C1 segment of cervical spinal cord (tissue), 14 donors: ENCODE measurements around the gene APCDD1L.
"Not testable (repeated sequence)": the region's sequence is repeated elsewhere in the genome, so short reads cannot be mapped to it uniquely, and the experiment has no call there.

Experiments used
- DNase-seq, 14 donors: peaks; one replicate each; lab custom pipeline; 2025; lab: John Stamatoyannopoulos, UW

The APCDD1L gene

DNA sequence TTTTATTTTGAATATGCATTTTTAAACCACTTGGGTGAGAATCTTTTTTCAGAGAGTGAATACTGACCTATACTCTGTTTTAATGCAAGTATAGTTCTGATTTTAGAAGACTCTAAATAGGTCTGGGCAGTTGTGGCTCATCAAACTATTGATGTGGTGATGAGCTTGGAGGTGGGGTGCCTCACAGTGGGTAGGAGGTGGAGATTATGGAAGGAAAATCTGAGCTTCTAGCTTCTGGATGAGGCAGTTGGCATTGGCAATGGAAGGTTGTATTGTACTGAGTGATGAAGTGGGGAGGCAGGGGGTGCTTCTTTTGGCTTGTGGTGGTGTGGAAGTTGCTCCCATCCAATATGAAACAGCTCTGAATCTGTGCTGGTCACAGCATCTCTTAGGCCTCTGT lies 73.5 kb downstream of the APCDD1L start:
- no peak for DNase-seq

DNA sequence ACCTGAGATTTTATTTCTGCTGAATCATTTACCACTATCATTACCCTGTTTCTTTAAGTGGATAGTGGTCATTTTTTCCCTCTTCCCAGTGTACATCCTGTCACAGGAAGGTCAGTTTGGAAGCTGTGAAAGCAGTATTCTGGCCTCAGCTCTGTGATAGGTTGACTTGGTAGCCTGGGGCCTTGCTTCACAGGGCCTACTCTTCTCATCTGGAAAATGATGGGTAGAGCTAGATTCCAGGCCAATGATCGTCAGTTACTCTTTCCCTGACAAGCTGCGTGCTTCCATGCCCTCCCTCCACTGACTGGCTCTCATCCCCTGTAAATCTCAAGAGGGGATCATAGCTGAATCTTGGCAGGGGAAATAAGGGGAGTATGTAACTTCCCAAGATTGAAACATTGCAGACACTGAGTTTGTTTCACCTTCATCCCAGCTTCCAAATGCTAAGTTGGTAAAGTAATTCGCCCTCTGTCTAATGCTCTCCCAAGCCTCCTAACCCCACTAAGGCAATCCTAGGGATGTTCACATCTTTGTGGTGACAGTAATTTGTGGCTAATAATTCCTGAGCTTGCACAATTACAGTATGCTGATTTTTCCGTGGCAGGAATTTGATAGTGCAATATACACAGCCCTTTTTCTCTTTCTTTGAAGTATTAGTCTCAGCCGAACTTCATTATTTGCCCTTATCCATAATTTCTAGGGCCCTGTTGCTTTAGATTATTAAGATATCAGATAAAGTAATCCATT lies 75.0 kb downstream of the APCDD1L start:
- no peak for DNase-seq

DNA sequence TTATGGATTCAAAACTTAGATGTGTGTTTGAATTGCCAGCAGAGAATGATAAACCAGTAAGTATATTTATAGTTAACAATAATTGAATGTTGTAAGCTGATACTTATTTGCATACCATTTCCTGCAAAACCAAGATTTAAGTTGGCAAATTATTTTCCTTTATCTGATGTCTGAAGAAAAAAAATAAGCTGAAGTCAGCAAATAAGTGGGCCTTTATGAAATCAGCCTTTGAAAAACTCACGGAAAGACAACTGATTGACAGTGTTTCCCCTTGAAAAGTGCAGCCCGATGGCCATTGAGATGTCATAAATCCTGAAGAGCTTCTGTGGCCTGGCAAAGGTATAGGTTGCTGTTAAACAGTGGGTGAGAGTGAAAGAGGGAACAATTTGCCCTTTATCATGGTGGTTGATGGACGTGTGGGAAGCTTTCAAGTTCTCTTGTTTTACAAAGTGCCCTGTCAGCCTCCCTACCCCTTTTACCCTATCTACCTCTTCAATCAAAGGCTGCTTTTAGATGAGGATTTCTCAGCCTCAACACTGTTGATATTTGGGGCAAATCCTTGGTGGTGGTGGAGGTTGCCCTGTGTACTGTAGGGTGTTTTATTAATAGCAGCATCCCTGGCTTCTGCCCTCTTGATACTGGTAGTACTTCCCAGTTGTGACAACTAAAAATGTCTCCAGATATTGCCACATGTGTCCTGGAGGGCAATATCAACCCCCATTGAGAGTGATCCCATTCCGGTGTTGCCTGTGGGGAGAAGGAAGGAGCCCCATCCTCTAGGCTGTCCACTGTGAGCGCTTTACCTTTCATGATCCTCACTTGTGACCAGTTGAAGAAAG lies 76.0 kb downstream of the APCDD1L start:
- DNase-seq = no peak

DNA sequence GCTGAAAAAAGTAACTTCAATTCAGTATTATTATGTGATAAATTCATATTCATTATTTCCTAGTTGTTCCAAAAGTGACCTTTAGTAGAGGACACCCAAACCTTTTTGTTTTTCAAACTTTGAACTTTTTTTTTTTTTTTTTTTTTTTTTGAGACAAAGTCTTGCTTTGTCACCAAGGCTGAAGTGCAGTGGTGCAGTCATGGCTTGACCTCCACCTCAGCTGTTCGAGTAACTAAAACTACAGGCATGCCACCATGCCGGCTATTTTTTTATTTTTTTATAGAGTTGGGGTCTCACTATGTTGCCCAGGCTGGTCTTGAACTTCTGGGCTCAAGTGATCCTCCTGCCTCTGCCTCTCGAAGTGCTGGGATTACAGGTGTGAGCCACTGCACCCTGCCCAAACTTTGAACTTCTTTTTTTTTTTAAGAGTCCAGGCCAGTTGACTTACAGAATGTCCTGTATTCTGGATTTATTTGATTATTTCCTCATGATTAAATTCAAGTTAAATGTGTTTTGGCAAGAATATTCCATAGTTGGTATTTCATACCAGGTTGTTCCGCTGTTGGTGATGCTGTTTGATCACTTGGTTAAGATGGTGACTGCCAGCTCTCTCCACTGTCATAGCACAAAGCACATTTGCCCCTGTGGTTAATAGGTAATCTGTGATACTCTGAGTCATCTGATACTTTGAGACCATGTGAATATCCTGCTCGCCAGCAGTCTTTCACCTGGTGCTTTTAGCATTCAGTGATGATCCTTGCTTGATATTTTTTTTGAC lies 78.1 kb downstream of the APCDD1L start:
- no peak for DNase-seq

DNA sequence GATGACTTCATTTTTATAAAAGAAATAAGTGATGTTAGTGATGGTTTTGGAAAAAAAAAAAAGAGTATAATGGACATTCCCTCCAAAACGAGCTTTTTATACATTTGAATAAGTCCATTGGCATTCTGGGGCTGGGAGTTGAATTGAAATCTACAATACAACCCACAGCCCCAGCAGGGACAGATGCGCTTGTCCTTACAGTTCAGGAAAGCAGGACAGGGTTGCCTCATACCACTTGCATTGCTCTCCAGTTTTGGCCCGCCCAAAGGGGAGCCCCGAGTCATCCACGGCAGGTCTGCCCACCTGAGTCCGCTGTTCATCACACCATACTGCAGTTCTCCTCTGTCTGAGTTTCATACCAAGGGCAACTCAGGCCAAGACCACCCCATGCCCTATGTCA lies 80.0 kb downstream of the APCDD1L start:
- DNase-seq = no peak

DNA sequence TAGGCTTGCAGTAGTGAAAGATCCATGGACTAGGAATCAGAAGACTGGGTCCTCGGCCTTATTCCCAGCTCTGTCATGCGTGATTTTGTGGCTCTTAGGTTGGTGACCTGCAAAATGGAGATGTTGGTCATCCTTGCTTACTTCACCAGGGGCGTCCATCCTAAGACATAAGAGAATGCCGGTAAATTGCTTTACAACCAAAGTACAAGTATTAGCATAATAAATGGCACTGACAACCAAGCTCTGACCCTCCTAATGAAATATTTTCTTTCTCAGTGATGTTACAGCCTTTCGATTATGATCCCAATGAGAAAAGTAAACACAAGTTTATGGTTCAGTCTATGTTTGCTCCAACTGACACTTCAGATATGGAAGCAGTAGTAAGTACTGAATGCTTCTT lies 80.9 kb downstream of the APCDD1L start:
- no peak for DNase-seq

DNA sequence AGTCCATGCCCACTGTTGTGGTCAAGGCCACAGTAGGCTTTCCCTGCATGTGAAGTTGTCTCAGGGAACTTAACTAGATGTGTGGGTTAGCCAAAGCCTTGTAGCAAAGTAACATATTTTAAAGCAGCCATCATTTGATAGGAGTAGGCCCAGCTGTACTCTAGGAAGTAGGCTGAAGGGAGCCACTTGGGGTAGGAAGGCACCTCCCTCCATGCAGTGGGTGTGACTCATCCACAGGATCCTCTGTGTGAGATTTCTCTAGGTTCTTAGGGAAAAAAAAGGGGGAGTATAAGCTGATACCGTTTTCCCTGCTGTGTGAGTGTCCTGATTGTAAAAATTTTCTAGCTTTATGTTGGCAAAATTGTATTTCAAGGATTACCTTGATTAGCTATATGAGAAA lies 81.4 kb downstream of the APCDD1L start:
- DNase-seq = no peak

DNA sequence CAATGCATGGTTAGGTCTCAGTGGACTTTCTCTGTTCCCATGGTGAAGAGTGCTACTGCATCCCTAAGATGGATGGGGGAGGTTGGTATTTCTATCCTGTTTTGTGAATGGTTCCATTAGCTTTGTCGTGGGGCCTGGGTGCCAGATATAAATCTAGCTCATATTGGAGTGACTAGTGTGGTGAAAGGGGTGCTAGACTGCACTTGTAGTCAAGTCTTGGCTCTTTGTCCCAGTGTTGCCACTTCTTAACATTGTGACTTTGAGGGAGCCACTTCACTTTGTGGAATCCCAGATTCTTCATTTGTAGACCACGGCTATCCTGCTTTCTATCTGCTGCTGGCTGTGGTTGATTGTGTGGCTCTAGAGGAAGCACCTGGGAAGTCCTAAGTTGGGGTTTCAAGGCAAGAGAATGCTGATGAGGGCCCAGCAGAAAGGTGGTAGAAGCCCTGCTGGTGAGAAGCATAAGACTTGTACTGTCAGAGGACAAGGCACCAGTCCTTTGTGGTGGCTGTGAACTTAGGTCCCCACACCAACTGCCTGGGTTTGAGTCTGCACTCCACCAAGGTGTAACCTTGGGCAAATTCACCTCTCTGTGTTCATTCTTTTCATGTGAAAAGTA lies 82.1 kb downstream of the APCDD1L start:
- DNase-seq = no peak

DNA sequence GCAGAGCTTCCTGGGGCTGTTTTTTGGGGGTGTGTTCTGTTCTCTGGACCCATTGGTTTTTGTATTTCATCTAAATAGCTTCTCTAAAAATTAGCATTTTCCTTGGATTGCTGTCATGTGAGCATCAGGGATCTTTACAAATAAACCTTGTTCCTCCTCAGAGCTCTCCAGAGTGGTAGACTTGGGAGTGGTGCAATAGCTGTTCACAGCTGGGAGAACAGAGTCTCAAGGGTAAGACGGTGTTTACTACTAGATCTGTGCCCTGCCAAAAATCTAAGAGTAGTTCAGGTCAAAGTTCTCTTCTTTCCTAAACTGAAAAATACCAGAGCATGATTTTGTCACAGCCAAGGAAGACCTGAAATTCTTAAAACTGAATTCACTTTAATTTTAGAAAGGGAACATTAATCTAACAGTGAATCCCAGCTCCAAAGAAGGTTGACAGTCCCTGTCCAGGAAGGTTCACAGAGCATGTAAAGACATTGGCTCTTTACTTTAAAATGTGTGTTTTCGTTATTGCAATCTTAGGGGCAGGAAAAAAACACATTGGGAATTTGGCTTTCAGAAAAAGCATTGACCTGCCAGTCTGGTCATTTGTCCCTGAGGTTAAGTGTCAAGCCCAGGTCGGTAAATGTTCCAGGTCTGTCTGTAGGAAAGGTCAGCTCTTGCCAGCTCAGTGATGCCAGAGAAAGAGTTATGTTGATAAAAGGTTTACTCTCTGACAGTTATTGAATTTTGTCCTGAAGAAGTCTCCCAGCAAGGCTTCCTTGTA lies 82.8 kb downstream of the APCDD1L start:
- no peak for DNase-seq

DNA sequence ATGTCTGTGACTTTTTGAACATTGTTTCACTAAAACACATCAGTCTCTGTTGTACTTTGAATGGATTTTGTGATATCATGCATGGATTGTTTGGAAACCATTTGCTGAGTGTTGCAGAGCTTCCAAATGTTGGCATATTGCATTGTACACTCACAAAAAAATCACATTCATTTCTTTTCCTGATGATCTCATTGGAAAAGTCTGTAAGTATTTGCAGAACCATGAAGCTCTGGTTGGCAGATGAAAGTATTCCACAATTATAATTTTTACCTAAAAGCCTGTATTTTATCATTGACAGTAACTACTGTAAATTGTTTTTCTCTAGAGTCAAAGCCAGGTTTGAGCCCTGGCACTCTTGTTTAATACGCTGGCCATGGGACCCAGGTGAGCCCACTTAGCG lies 84.1 kb downstream of the APCDD1L start:
- DNase-seq = no peak

DNA sequence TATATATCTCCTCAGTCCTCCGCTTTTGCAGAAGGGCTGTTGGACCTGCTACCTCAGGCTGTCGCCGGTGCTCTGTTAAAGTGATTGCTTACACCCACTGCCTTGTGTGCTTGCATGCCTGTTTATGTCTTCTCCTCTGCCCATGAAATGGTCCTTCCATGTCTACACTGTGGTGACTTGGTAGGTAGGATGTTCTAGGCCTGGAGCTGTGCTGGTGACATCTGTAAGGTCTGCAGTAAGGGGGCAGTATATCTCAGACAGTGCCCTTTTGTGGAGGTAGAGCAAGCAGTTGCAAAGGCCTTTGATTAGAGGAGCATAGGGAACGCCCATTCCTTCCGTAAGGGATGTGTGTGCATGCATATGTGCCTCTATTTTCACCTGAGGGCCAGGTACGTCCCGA lies 85.9 kb downstream of the APCDD1L start:
- no peak for DNase-seq

DNA sequence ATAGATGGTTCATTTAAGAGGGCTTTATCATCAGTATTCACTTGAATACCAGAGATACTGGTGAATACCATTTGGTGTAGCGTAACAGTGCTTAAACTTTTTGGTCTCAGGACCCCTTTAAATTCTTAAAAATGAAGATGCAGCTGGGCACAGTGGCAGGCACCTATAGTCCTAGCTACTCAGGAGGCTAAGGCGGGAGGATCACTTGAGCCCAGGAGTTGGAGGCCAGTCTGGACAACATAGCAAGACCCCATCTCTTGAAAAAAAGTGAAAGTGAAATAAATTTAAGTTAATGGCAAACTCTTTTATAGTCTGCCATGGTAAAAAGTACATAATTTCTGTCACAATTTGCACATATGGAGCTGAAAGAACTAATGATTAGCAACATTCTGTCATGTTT lies 86.8 kb downstream of the APCDD1L start:
- DNase-seq = no peak

DNA sequence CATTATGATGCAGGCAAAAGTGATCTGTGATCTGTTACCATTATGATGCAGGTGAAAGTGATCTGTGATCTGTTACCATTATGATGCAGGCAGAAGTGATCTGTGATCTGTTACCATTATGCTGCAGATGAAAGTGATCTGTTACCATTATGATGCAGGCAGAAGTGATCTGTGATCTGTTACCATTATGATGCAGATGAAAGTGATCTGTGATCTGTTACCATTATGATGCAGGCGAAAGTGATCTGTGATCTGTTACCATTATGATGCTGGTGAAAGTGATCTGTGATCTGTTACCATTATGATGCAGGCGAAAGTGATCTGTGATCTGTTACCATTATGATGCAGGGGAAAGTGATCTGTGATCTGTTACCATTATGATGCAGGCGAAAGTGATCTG lies 87.6 kb downstream of the APCDD1L start:
- not testable (repeated sequence) for DNase-seq

DNA sequence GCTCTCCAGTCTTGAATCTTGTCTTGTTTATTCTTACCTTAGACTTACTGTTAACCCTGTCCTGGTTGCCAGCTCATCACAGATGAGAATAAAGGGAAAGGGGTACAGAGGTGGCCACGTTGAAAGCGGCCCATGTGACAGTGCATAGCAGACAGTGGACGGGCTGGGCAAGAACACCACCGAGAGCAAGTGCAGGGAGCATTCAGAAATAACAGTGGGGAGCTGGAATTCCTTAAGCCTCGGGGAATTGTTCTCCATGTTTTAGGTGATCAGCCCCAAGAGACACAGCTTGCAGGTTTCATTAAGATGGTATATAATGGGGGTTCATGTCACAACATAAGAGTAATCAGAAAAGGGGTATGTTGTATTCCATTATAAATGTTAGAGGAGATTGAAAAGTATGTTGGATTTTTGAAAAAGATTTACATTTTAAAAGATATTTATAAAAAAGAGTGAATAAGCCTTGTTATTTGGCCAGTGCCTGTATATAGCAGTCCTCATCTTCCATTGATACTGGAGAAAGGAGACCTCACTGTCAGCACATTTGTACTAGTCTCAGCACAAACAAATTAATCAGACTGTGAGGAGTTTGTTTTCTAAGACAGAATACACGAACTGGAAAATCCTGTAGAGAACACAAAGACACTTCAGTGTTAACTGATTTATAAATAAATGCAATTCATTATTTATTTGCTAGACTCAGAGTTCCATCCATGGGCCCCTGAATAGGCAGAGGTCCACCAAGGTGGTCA lies 90.8 kb downstream of the APCDD1L start:
- no peak for DNase-seq

DNA sequence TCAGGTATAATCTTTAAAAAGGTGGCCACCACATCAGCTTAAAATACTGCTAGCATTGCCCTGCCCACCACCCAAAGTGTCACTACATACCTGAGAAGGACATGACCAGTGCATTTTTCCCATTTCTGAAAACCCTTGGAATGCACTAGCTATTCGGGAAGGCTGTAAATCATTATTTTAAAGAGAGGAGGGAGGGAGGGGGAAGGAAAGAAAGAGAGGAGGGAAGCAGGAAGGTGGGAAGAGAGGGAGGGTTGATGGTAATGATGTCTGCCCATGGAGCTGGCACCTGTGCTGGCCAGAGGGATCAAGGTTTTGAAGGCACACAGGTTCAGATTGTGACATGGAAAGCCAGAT lies 93.7 kb downstream of the APCDD1L start:
- no peak for DNase-seq

DNA sequence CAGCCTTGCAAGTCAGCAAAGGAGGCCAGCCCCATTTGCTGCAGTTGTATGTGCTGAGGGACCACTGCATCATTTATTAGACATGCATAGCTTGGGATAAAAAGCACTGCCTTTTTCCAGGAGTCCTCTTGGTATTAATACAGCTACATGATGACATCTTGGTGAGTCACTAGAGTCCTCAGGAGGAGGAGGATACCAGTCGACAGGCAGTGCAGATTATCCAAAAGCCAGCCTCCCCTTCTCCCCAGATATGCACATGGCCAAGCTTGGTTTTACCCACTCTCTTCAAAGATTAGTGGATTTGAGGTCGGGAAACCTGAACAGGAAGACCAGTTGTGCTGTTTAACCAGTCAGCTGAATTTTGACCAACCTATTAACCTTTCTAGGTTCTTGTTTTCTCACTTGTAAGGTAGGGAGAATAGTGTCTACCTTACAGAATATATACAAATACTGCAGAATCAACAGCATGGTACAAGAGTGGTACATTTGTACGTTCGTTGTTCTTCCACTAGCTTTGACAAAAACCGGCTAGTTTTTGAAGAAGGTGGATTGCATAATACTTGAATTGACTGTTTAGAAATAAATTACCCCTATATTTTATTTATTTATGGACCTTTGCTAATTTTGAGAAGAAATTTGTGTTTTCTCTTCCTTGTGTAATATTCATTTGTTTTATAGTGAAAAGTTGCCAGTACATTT lies 94.3 kb downstream of the APCDD1L start:
- DNase-seq = no peak

DNA sequence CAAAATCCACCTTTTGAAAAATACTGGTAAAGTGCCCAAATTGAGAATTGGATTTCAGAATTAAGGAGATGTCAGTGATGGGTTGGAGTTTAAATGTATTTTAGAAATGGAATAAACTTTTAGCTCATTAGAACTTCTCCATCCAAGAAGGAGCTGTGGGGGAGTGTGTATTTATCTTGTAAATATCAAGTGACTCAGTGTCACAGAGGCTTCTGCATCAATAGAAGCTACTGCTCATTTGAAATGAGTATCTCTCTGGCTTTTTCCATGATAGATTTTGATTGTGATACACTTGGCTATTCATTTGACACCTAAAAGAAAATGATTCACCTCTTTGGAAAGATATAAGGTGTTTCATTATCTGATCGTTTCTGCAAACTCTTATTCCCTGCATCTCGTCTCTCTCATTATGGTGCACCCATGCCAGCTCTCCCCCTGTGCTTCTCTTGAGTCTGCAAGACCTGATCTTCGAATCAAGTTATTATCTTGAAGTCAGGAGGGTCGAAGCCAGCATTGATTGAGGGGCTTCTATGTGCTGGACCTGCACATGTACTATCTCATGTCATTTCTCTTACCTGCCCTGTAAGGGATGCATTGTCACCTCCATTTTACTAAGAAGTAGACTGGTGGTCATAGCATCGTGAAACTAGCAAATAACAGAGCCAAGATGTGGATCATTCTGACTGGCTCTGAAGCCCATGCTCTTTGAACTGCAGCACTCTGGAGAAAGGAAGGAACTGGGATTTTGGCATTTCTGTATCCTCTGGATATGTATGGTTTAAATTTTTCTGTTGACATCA lies 96.0 kb downstream of the APCDD1L start:
- DNase-seq = no peak

DNA sequence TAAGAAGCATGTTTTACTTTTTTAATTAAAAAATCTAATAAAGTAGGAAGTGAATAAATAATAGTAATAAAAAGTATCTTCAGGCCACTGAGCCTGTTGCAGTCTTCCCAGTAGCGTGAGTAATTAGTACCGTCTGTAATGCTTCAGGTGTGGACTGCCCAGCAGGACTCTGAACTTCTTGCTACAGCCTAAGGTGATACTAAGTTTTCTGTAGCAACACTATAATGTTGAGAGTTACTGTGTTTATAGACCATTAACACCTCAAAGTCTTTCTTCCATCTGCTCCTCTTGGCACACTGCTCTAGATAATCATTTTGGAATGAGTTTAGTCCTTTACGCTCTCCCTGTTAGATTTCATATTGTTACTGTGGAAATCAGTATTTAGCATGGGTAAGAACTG lies 97.8 kb downstream of the APCDD1L start:
- DNase-seq = no peak

DNA sequence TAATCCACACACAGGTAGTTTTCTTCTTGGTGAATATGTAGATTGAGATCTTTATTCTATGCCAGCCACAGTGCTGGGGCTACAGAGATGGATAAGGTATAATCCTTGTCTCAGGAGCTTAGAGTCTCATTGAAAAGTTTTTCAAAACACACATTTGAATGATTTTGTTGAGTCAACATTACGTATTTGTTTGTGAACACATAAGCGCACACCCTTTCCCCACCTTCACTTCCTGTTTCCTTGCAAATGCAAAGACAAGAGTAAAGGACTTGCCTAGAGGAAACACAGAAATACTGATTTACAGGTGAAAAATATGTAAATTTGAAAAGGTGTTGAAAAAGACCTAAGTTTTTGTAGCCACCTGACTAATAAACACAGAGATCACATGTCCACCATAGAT lies 98.4 kb downstream of the APCDD1L start:
- DNase-seq = no peak
